ENCODE results near the gene WDR76. TPM values are rescaled to one million over a fixed set of nuclear protein-coding genes. Genes with fewer than 3 reads are reported as not detected.
"Not testable (repeated sequence)": the region's sequence is repeated elsewhere in the genome, so short reads cannot be mapped to it uniquely, and the experiment has no call there.

Gene WDR76
- total and polyA plus RNA-seq, 5 donors: 0.97 to 3.4 (median 2.9) TPM

DNA sequence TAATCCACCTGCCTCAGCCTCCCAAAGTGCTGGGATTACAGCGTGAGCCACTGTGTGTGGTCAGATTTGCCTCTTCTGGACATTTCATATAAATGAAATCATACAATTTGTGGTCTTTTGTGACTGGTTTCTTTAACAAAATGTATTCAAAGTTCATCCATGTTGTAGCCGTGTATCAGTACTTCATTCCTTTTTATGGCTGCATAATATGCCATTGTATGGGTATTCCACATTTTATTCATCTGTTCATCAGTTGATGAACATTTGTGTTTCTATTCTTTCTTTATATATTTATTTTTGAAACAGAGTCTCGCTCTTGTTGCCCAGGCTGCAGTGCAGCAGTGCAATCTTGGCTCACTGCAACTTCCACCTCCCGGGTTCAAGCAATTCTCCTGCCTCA is 25.8 kb downstream of the WDR76 start:
- no peak for ATAC-seq
- Histone ChIP-seq H3K27me3 (ENCODE audit: control insufficient read depth, insufficient read depth) (no peaks in the 10 kb centered on the region), H3K4me3 (ENCODE audit: low read length) (no peak overlapping the region), H3K4me1 (ENCODE audit: control insufficient read depth, insufficient read depth, low read length) (no peaks in the 10 kb centered on the region), H3K9me3 (ENCODE audit: control insufficient read depth, low read length) (no peaks in the 10 kb centered on the region), H3K27ac (ENCODE audit: low read length) (no peak overlapping the region)
- no peak for DNase-seq
- 98% methylated on average over 4 of the region's 4 CpGs for WGBS
- intact Hi-C loops (cut with DNase I): no loop called here

DNA sequence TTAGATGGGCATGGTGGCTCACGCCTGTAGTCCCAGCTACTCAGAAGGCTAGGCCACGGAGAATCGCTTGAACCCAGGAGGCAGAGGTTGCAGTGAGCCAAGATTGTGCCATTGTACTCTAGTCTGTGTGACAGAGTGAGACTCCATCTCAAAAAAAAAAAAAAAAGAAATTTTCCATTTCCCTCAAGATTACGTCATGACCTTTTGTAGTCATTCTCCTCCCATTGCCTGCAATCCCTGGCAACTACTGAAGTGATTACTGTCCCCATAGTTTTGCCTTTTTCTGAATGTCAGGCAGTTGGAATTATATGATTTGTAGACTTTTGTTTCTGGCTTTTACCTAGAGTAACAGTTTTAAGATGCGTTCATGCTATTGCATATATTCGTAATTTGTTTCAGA is 28.0 kb downstream of the WDR76 start:
- no peak for DNase-seq
- no peak overlapping the region for H3K27ac ChIP-seq (ENCODE audit: low read length)
- H3K27me3 ChIP-seq (ENCODE audit: control insufficient read depth, insufficient read depth): no peaks in the 10 kb centered on the region
- no peaks in the 10 kb centered on the region for H3K4me1 ChIP-seq (ENCODE audit: control insufficient read depth, insufficient read depth, low read length)
- H3K9me3 ChIP-seq (ENCODE audit: control insufficient read depth, low read length): no peaks in the 10 kb centered on the region
- 91% methylated on average over 6 of the region's 6 CpGs for WGBS
- ATAC-seq: peak in 1 of 2 donors; percentile 25
- intact Hi-C loops (cut with DNase I): no loop called here
- H3K4me3 ChIP-seq (ENCODE audit: low read length): no peak overlapping the region

GRCh38 chr15:43859546-43859945 is 32.7 kb downstream of the WDR76 start:
- WGBS: 78% methylated on average over 4 of the region's 4 CpGs

DNA sequence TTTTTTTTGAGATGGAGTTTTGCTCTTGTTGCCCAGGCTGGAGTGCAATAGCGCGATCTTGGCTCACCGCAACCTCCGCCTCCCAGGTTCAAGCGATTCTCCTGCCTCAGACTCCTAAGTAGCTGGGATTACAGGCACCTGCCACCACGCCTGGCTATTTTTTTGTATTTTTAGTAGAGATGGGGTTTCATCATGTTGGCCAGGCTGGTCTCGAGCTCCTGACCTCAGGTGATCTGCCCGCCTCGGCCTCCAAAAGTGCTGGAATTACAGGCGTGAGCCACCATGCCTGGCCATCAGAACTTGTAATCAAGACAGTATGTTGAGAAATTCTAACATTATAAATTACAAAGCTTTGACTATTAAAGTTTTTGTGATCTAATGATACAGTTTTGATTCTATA is 39.8 kb downstream of the WDR76 start:
- H3K27ac ChIP-seq (ENCODE audit: low read length); H3K9me3 ChIP-seq (ENCODE audit: control insufficient read depth, low read length); H3K27me3 ChIP-seq (ENCODE audit: control insufficient read depth, insufficient read depth); intact Hi-C loops (cut with DNase I); H3K4me1 ChIP-seq (ENCODE audit: control insufficient read depth, insufficient read depth, low read length); H3K4me3 ChIP-seq (ENCODE audit: low read length); DNase-seq; ATAC-seq: not testable (repeated sequence)
- 96% methylated on average over 10 of the region's 10 CpGs for WGBS

More at GRCh38 chr15:43859546-43859945, 32.7 kb downstream of the WDR76 start:
- ATAC-seq: no peak
- DNase-seq: no peak
- Histone ChIP-seq H3K27ac (ENCODE audit: low read length) (no peak overlapping the region), H3K4me3 (ENCODE audit: low read length) (no peak overlapping the region), H3K4me1 (ENCODE audit: control insufficient read depth, insufficient read depth, low read length) (no peaks in the 10 kb centered on the region), H3K9me3 (ENCODE audit: control insufficient read depth, low read length) (no peaks in the 10 kb centered on the region), H3K27me3 (ENCODE audit: control insufficient read depth, insufficient read depth) (no peaks in the 10 kb centered on the region)
- intact Hi-C loops (cut with DNase I): no loop called here

DNA sequence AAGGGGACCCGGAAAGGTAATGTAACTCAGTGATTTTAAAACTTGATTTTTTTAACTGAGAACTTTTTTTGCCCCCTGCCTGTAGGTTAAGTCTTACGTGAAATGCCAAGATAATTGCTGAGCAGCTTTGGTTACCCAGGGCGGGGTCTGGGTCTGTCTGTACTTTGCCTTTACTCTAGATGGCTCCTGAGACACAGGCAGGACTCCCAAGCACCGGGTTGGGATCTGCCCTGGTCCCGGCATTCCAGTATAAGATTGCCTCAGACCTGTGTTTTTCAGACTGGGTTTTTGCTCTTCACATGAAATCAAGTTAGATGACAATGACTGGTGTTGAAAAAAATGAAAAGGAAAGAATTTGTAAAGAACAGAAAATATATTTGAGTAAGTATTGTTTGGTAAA is 40.3 kb downstream of the WDR76 start:
- Histone ChIP-seq H3K4me1 (ENCODE audit: control insufficient read depth, insufficient read depth, low read length) (no peaks in the 10 kb centered on the region), H3K4me3 (ENCODE audit: low read length) (no peak overlapping the region), H3K27ac (ENCODE audit: low read length) (no peak overlapping the region), H3K9me3 (ENCODE audit: control insufficient read depth, low read length) (no peaks in the 10 kb centered on the region), H3K27me3 (ENCODE audit: control insufficient read depth, insufficient read depth) (no peaks in the 10 kb centered on the region)
- 93% methylated on average over 5 of the region's 5 CpGs for WGBS
- ATAC-seq (no peak), DNase-seq (no peak)
- intact Hi-C loops (cut with DNase I): no loop called here

DNA sequence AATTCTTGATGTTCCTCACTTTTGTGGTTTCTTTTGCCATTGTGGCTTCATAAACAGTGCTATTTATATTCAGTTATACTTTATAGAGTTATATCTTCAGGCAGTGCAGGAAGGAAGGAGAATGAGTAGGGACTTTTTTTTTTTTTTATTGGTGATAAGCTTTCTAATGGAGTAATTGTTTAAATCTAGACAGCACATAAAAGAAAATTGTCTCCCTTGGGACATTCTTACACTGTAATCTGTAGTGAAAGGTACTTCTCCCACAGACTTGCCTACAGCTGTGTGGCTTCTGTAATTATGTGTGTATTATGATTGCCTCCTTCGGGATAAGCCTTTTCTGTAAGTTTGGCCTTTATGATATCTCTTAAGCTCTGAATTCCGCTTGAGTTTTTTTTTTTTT is 41.6 kb downstream of the WDR76 start:
- ATAC-seq (no peak), DNase-seq (no peak)
- H3K9me3 ChIP-seq (ENCODE audit: control insufficient read depth, low read length): no peaks in the 10 kb centered on the region
- H3K27me3 ChIP-seq (ENCODE audit: control insufficient read depth, insufficient read depth): no peaks in the 10 kb centered on the region
- H3K27ac ChIP-seq (ENCODE audit: low read length): no peak overlapping the region
- intact Hi-C loops (cut with DNase I): no loop called here
- H3K4me3 ChIP-seq (ENCODE audit: low read length): no peak overlapping the region
- WGBS: 70% methylated on average over 2 of the region's 2 CpGs
- no peaks in the 10 kb centered on the region for H3K4me1 ChIP-seq (ENCODE audit: control insufficient read depth, insufficient read depth, low read length)

GRCh38 chr15:43871835-43872234 is 45.0 kb downstream of the WDR76 start:
- no peaks in the 10 kb centered on the region for H3K27me3 ChIP-seq (ENCODE audit: control insufficient read depth, insufficient read depth)
- intact Hi-C loops (cut with DNase I): no loop called here
- DNase-seq (no peak), ATAC-seq (no peak)
- H3K9me3 ChIP-seq (ENCODE audit: control insufficient read depth, low read length): no peaks in the 10 kb centered on the region
- no peak overlapping the region for H3K4me3 ChIP-seq (ENCODE audit: low read length)
- no peaks in the 10 kb centered on the region for H3K4me1 ChIP-seq (ENCODE audit: control insufficient read depth, insufficient read depth, low read length)
- WGBS: 98% methylated on average over 2 of the region's 2 CpGs
- no peak overlapping the region for H3K27ac ChIP-seq (ENCODE audit: low read length)

DNA sequence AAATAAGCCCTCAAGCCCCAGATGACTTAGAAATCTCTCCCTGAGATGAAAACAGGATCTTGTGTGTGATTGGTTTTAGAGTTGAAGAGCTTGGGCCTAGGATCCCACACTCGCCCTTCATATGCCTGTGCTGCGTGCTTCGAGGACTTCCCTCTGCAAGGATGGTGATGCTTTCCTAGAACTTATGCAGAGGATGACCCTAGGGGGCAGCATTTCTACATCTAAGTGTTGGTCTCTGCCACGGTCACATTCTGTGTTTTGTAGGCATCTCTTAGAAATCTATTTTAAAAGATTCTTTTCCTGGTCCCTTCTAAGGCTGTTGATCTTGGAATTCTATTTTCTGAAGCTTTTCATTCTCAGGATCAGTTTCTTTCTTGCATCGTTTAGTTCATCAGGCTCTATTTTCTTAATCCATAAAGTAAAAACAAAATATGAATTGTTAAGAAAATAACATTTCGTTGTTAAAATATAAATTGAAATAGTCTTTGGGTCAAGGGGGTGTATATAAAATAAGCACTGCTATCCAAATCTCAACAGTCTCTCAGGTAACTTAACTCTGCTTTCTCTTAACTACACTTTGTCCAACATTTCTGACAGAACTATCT is 45.7 kb downstream of the WDR76 start:
- Histone ChIP-seq H3K4me1 (ENCODE audit: control insufficient read depth, insufficient read depth, low read length) (no peaks in the 10 kb centered on the region), H3K9me3 (ENCODE audit: control insufficient read depth, low read length) (no peaks in the 10 kb centered on the region), H3K27me3 (ENCODE audit: control insufficient read depth, insufficient read depth) (no peaks in the 10 kb centered on the region), H3K4me3 (ENCODE audit: low read length) (no peak overlapping the region), H3K27ac (ENCODE audit: low read length) (no peak overlapping the region)
- peak; percentile 72 to 84 for ATAC-seq
- intact Hi-C loops (cut with DNase I): no loop called here
- DNase-seq: peak in 1 of 3 donors; percentile 41
- WGBS: 51% methylated on average over 6 of the region's 6 CpGs

DNA sequence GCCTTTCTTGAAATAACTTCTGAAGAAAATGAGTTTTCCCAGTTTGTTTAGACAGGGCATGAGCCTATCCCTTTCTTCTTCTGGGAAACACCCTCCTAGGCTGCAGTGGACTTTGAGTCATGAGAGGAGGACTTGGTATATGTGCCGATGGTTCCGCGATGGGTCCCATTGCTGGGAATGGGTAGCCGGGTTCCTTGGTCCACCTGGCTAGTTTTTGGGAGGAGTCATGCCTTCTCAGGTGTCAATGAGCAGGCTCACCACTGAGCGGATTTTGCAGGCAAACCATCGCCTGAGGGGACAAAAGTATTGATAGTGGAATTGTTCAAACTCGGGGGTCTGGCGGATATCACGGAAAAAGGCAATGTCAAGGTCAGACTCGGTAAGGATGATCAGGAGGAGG is 46.8 kb downstream of the WDR76 start:
- 92% methylated on average over 10 of the region's 10 CpGs for WGBS

DNA sequence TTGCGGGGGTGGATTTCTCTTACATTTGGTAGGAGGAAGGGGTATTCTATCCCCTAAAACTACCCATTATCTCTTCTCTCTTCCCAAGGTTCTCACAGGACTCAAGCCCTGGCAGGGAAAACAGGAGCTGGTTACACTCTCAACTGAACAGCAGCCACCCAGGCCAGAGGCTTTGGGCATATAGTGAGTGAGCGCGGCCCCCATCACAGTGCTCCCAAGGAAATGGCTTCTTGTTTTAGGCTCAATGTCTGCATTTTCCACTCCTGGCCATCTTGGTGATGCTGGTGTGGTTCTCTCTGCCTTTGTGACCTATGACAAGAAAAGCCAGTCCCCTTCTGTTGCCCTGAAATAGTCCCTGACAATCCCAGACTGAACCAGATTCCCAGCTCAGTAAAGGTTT is 50.1 kb downstream of the WDR76 start:
- H3K27ac ChIP-seq (ENCODE audit: low read length): peak overlapping the region; percentile 48
- ATAC-seq (no peak), DNase-seq (no peak)
- 90% methylated on average over 3 of the region's 3 CpGs for WGBS
- peak overlapping the region; percentile 12 for H3K4me3 ChIP-seq (ENCODE audit: low read length)
- peaks cover 6% of the 10 kb centered on the region for H3K4me1 ChIP-seq (ENCODE audit: control insufficient read depth, insufficient read depth, low read length)
- no peaks in the 10 kb centered on the region for H3K27me3 ChIP-seq (ENCODE audit: control insufficient read depth, insufficient read depth)
- no peaks in the 10 kb centered on the region for H3K9me3 ChIP-seq (ENCODE audit: control insufficient read depth, low read length)
- intact Hi-C loops (cut with DNase I): no loop called here

More for the DNA sequence above, 46.8 kb downstream of the WDR76 start:
- Histone ChIP-seq H3K27me3 (ENCODE audit: control insufficient read depth, insufficient read depth) (no peaks in the 10 kb centered on the region), H3K9me3 (ENCODE audit: control insufficient read depth, low read length) (no peaks in the 10 kb centered on the region), H3K4me1 (ENCODE audit: control insufficient read depth, insufficient read depth, low read length) (no peaks in the 10 kb centered on the region), H3K4me3 (ENCODE audit: low read length) (no peak overlapping the region), H3K27ac (ENCODE audit: low read length) (no peak overlapping the region)
- no peak for DNase-seq
- intact Hi-C loops (cut with DNase I): no loop called here
- no peak for ATAC-seq

DNA sequence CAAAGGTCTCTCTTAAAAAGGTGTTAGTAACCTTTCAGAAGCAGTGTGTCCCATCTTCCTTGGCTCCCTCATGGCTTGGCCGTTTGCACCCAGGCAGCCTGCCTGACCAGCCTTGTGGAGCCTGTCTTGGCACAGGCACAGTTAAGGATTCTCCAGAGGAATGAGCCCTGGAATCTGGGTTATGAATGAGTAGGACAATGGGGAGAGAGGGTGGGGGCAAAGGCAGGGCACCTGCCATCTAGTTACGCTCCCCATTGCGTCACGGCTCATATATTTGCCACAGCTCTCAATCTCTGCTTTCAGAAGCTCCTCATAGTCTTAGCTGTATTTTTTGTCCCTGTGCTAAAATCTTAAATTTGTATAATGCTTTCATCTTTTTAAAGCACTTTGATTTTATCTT is 50.6 kb downstream of the WDR76 start:
- H3K9me3 ChIP-seq (ENCODE audit: control insufficient read depth, low read length): no peaks in the 10 kb centered on the region
- 66% methylated on average over 4 of the region's 4 CpGs for WGBS
- H3K4me3 ChIP-seq (ENCODE audit: low read length): peak overlapping the region; percentile 12
- ATAC-seq (peak; percentile 8 to 24), DNase-seq (peak in 1 of 3 donors; percentile 47)
- H3K27me3 ChIP-seq (ENCODE audit: control insufficient read depth, insufficient read depth): no peaks in the 10 kb centered on the region
- intact Hi-C loops (cut with DNase I): no loop called here
- H3K4me1 ChIP-seq (ENCODE audit: control insufficient read depth, insufficient read depth, low read length): peaks cover 6% of the 10 kb centered on the region
- peak overlapping the region; percentile 61 for H3K27ac ChIP-seq (ENCODE audit: low read length)

GRCh38 chr15:43878446-43878845 is 51.6 kb downstream of the WDR76 start:
- 72% methylated on average over 2 of the region's 2 CpGs for WGBS
- intact Hi-C loops (cut with DNase I): no loop called here
- Histone ChIP-seq H3K4me3 (ENCODE audit: low read length) (peak overlapping the region; percentile 22), H3K4me1 (ENCODE audit: control insufficient read depth, insufficient read depth, low read length) (peaks cover 6% of the 10 kb centered on the region), H3K27ac (ENCODE audit: low read length) (peak overlapping the region; percentile 80), H3K27me3 (ENCODE audit: control insufficient read depth, insufficient read depth) (no peaks in the 10 kb centered on the region), H3K9me3 (ENCODE audit: control insufficient read depth, low read length) (no peaks in the 10 kb centered on the region)
- DNase-seq: no peak
- peak in 1 of 2 donors; percentile 9 for ATAC-seq

Measured in right cardiac atrium (tissue), 5 donors.